GM12878 (cell line): ENCODE measurements around the gene SRCAP. TPM values are rescaled to one million over a fixed set of nuclear protein-coding genes. Genes with fewer than 3 reads are reported as not detected.

Source experiments
- ATAC-seq: fragments of 200-7000 bp; cut with Tn5 transposase; 3 replicates; pipeline ENCODE4 v1.9.1; 2020; ENCODE audit warnings: mild to moderate bottlenecking, moderate library complexity
- BruUV-seq: library from RNA; stranded (reverse); fragments of 400-500 nt; replicated peaks from 2 replicates; lab custom pipeline; 2021; lab: Mats Ljungman, UMichigan
- CTCF ChIA-PET: fragments of 300-600 bp; sonication (Branson Sonifier 250); formaldehyde crosslinking; extraction: SDS; loops from one replicate; lab custom pipeline; 2021; ENCODE audit warnings: inconsistent platforms; lab: Yijun Ruan, JAX
- POLR2A ChIA-PET: fragments of 350-600 bp; formaldehyde crosslinking; extraction: SDS; loops from one replicate; lab custom pipeline; 2021; ENCODE audit warnings: inconsistent platforms; lab: Charles Lee
- RAD21 ChIA-PET: fragments of 300-600 bp; sonication (Branson Sonifier 250); formaldehyde crosslinking; loops from one replicate; lab custom pipeline; 2023; ENCODE audit warnings: antibody characterized with exemption; ENCODE audit not compliant: unreplicated experiment; lab: Charles Lee
- SMC1A ChIA-PET: fragments of 300-600 bp; sonication (Branson Sonifier 250); formaldehyde crosslinking; loops from one replicate; lab custom pipeline; 2023; ENCODE audit not compliant: unreplicated experiment, uncharacterized antibody; lab: Charles Lee
- DNase-seq: peaks from one replicate; pipeline ENCODE4 v3.0.0-alpha.2; 2011; ENCODE audit warnings: low read depth, low spot score
- FAIRE-seq: peaks from 3 replicates; lab custom pipeline; 2011; peaks lifted over from hg19 to GRCh38; lab: Jason Lieb, UNC
- H2AFZ ChIP-seq: 2 replicates; pipeline ENCODE4 v1.6.0; 2011; ENCODE audit warnings: low read depth, low read length, control low read depth; ENCODE audit not compliant: control insufficient read depth
- H3K27ac ChIP-seq: 2 replicates; pipeline ENCODE4 v1.5.1; 2011; ENCODE audit warnings: control low read depth; ENCODE audit not compliant: control insufficient read depth, insufficient read depth
- H3K27me3 ChIP-seq, 2 experiments: replicated peaks in 1 of 2; 2 replicates each; pipeline versions ENCODE4 v1.6.0 to v1.6.1; 2011; ENCODE audit warnings: low read length in 1 of 2; ENCODE audit not compliant: control insufficient read depth in 2 of 2, insufficient read depth in 2 of 2
- H3K36me3 ChIP-seq, 2 experiments: 2 replicates each; pipeline ENCODE4 v1.5.1; 2011; ENCODE audit warnings: low read length in 1 of 2; ENCODE audit not compliant: control insufficient read depth in 2 of 2, insufficient read depth in 2 of 2
- H3K4me1 ChIP-seq: 2 replicates; pipeline ENCODE4 v1.6.1; 2011; ENCODE audit warnings: mild to moderate bottlenecking, low read length, moderate library complexity, mixed read lengths; ENCODE audit not compliant: control insufficient read depth, insufficient read depth
- H3K4me2 ChIP-seq: 2 replicates; pipeline ENCODE4 v1.6.0; 2011; ENCODE audit warnings: control low read depth; ENCODE audit not compliant: control insufficient read depth, insufficient read depth
- H3K4me3 ChIP-seq: fragments of 200-600 bp; sonication (generic); 2 replicates; pipeline ENCODE4 v1.5.1; 2016
- H3K79me2 ChIP-seq: 2 replicates; pipeline ENCODE4 v1.6.0; 2011; ENCODE audit warnings: low read length; ENCODE audit not compliant: control insufficient read depth, insufficient read depth
- H3K9ac ChIP-seq: 2 replicates; pipeline ENCODE4 v1.8.0; 2011; ENCODE audit warnings: low read length, control low read depth, mixed read lengths; ENCODE audit not compliant: control insufficient read depth, insufficient read depth
- H3K9me3 ChIP-seq: replicated peaks from 3 replicates; pipeline ENCODE4 v1.5.1; 2011; ENCODE audit warnings: mild to moderate bottlenecking, low read length; ENCODE audit not compliant: control insufficient read depth, insufficient read depth
- H4K20me1 ChIP-seq: 2 replicates; pipeline ENCODE4 v1.6.0; 2011; ENCODE audit not compliant: control insufficient read depth, insufficient read depth
- ATF3 ChIP-seq: IDR thresholded peaks from 2 replicates; pipeline ENCODE4 v1.6.1; 2011; ENCODE audit warnings: low read depth, mild to moderate bottlenecking, low read length, moderate library complexity, borderline replicate concordance; ENCODE audit errors: extremely low read depth
- BHLHE40 ChIP-seq, 2 experiments: fragments of 450-650 bp in 1 of 2; IDR thresholded peaks; 2 replicates each; pipeline ENCODE4 v1.6.1; 2011 to 2017; ENCODE audit warnings: low read depth in 2 of 2, borderline replicate concordance in 1 of 2, improper control_type of control experiment in 1 of 2, low read length in 1 of 2, mild to moderate bottlenecking in 1 of 2
- CBFB ChIP-seq: IDR thresholded peaks from 2 replicates; pipeline ENCODE4 v1.6.1; 2016; ENCODE audit warnings: antibody characterized with exemption, low read depth
- HDGF ChIP-seq: fragments of 450-650 bp; IDR thresholded peaks from 2 replicates; pipeline ENCODE4 v1.6.1; 2016; ENCODE audit warnings: antibody characterized with exemption
- IKZF2 ChIP-seq, 2 experiments: fragments of 450-650 bp; IDR thresholded peaks; 2 replicates each; pipeline ENCODE4 v1.6.1; 2017; ENCODE audit warnings: mild to moderate bottlenecking in 2 of 2, moderate library complexity in 2 of 2
- IRF4 ChIP-seq: IDR thresholded peaks from 2 replicates; pipeline ENCODE4 v1.6.1; 2011; ENCODE audit warnings: low read depth, low read length
- IRF5 ChIP-seq: fragments of 450-650 bp; IDR thresholded peaks from 2 replicates; pipeline ENCODE4 v1.6.1; 2017; ENCODE audit warnings: borderline replicate concordance
- JUNB ChIP-seq: IDR thresholded peaks from 2 replicates; pipeline ENCODE4 v1.6.1; 2016; ENCODE audit warnings: antibody characterized with exemption, mild to moderate bottlenecking
- MXI1 ChIP-seq: fragments of 150-350 bp; IDR thresholded peaks from 2 replicates; pipeline ENCODE4 v1.6.1; 2011; ENCODE audit warnings: low read depth, mild to moderate bottlenecking, inconsistent platforms, low read length, improper control_type of control experiment
- SKIL ChIP-seq: fragments of 450-650 bp; IDR thresholded peaks from 2 replicates; pipeline ENCODE4 v1.6.1; 2017; ENCODE audit warnings: mild to moderate bottlenecking, low read depth, inconsistent platforms; ENCODE audit not compliant: poor library complexity, severe bottlenecking
- SMARCA5 ChIP-seq: fragments of 450-650 bp; IDR thresholded peaks from 2 replicates; pipeline ENCODE4 v1.6.1; 2017; ENCODE audit warnings: mild to moderate bottlenecking
- TCF7 ChIP-seq: IDR thresholded peaks from 2 replicates; pipeline ENCODE4 v1.6.1; 2014; ENCODE audit warnings: antibody characterized with exemption, borderline replicate concordance
- ZNF687 ChIP-seq: fragments of 450-650 bp; IDR thresholded peaks from 2 replicates; pipeline ENCODE4 v1.6.1; 2017; ENCODE audit warnings: mild to moderate bottlenecking, moderate library complexity
- WGBS: methylation state at CpG from one replicate; pipeline ENCODE4 v1.1.6; 2016; ENCODE audit warnings: low lambda C conversion rate; ENCODE audit not compliant: insufficient replicate concordance, insufficient coverage; ENCODE audit errors: missing lambda C conversion rate; 5-methylcytosine and 5-hydroxymethylcytosine counted together
- in situ Hi-C: fragments of 300-500 bp; cut with MboI; formaldehyde crosslinking; loops from 9 replicates; pipeline ENCODE4 v1.14.3; 2018; ENCODE audit warnings: mixed read lengths
- intact Hi-C: fragments of 100-400 bp; cut with micrococcal nuclease; formaldehyde crosslinking; loops from one replicate; pipeline ENCODE4 v1.14.2; 2022; ENCODE audit not compliant: unreplicated experiment
- polyA plus RNA-seq, 11 experiments: library from polyadenylated mRNA; depleted of rRNA in 4 of 11; unstranded in 6 of 11; stranded (reverse) in 5 of 11; fragments of >200 nt; fragmentation: Nextera tagmentation in 4 of 11; fragmentation: Illumina TruSeq in 1 of 11; extraction: Ambion mirVana in 4 of 11; extraction: Trizol in 1 of 11; gene quantifications; 1 replicate in 1 of 11; 2 replicates in 10 of 11; pipeline versions ENCODE4 v1.2.1 to v1.2.3, GENCODE V29; 2011 to 2016; ENCODE audit warnings: inconsistent platforms in 2 of 11, missing spikeins in 2 of 11, low read depth in 1 of 11
- total RNA-seq, 4 experiments: library from RNA; depleted of rRNA in 3 of 4; stranded (reverse); fragments of >200 nt in 3 of 4; fragmentation: Illumina TruSeq in 1 of 4; extraction: Trizol in 1 of 4; gene quantifications; 2 replicates each; pipeline versions ENCODE4 v1.2.1 to v1.2.3, GENCODE V29; 2013 to 2021

Gene SRCAP
- total and polyA plus RNA-seq, 10 of the 15 experiments (the other 5 are each of a cell fraction or from before 2014, with no cell fraction given) = 0.24 to 58.4 (median 11.6) TPM

GRCh38 chr16:30660424-30661261 lies 38.3 kb upstream of the SRCAP start:
- ATAC-seq (peak; percentile 23), DNase-seq (no peak), FAIRE-seq (no peak)
- peaks cover 48% of the 10 kb centered on the region for H3K79me2 ChIP-seq
- H3K4me1 ChIP-seq = peaks cover 22% of the 10 kb centered on the region
- peak overlapping the region; percentile 90 for H3K9ac ChIP-seq
- ChIA-PET SMC1A (interaction anchor here (1.0 to 4.6 kb wide), 7 partner anchors 10 to 280 kb away, joined by 3 to 80 read pairs (median 5); partner anchors contain the start of gene PRR14), CTCF (interaction anchor here (0.9 to 4.8 kb wide), 12 partner anchors 10 to 281 kb away, joined by 3 to 61 read pairs (median 4); partner anchors contain the start of gene PRR14), POLR2A (interaction anchor here (0.5 to 4.8 kb wide), 9 partner anchors 11 to 277 kb away, joined by 3 to 36 read pairs (median 3); partner anchors contain the start of genes DCTPP1, PRR14 and ZNF689), RAD21 (interaction anchor here (0.8 to 4.4 kb wide), 5 partner anchors 10 to 231 kb away, joined by 3 to 64 read pairs (median 4); partner anchors contain the start of genes DCTPP1 and PRR14)
- 3% methylated on average over 19 of the region's 21 CpGs for WGBS
- no peak overlapping the region; the same call in 1 of the 2 replicates for H2AFZ ChIP-seq
- 0 out of 2 replicates have a peak, but pooled peaks cover 4% of the 10 kb centered on the region for H4K20me1 ChIP-seq
- H3K27me3 ChIP-seq = no peaks in the 10 kb centered on the region
- H3K9me3 ChIP-seq = no peaks in the 10 kb centered on the region; the same call in 2 of the 3 replicates
- H3K4me3 ChIP-seq = peak overlapping the region; percentile 89
- peak overlapping the region; percentile 98 for H3K4me2 ChIP-seq
- peak overlapping the region; percentile 98 for H3K27ac ChIP-seq
- in situ Hi-C loops (loop anchor here (5.0 to 25.0 kb wide), 2 partner anchors 37 to 1227 kb away; partner anchors contain the start of gene SRCAP), intact Hi-C loops (no loop called here)
- peaks cover 20 to 28% of the 10 kb centered on the region in 2 experiments for H3K36me3 ChIP-seq
- BruUV-seq = TSS peak; percentile 91
- no peak for TF ChIP-seq SMARCA5
- no peak for TF ChIP-seq TCF7
- no peak for TF ChIP-seq IRF5
- no peak for TF ChIP-seq IRF4
- peak; percentile 39 to 45; a peak in 1 of 4 replicates for TF ChIP-seq BHLHE40 (IDR thresholded peaks at IDR 0.05; ENCODE audit: borderline replicate concordance in 1 of 2, low read depth in 2 of 2, low read length in 1 of 2)
- no peak for TF ChIP-seq JUNB
- TF ChIP-seq ATF3 = no peak
- no peak for TF ChIP-seq ZNF687
- TF ChIP-seq SKIL = peak; percentile 50
- TF ChIP-seq MXI1 = peak; percentile 40; the same call in 1 of the 2 replicates
- peak; percentile 97 for TF ChIP-seq CBFB
- 0 out of 4 replicates have a peak, but pooled peaks of 1 of the 2 experiments have one; percentile 29 for TF ChIP-seq IKZF2 (IDR thresholded peaks at IDR 0.05)
- TF ChIP-seq HDGF = 0 out of 2 replicates have a peak, but pooled peaks have one; percentile 57
